WTC11 (cell line): Measurements from ENCODE around the gene AEBP2.

Experiments used
- ZNF396 ChIP-seq: fragments of 250-450 bp; sonication (Bioruptor Pico); IDR thresholded peaks from 2 replicates; pipeline ENCODE4 v1.8.0; 2021; ENCODE audit warnings: mild to moderate bottlenecking, moderate library complexity, borderline replicate concordance
- TF ChIP-seq, protein P1 (sequence below): sonication (generic); formaldehyde crosslinking; IDR thresholded peaks from 2 replicates; pipeline ENCODE4 v1.8.0; 2022; ENCODE audit warnings: mild to moderate bottlenecking, missing genetic modification reagents

DNA sequence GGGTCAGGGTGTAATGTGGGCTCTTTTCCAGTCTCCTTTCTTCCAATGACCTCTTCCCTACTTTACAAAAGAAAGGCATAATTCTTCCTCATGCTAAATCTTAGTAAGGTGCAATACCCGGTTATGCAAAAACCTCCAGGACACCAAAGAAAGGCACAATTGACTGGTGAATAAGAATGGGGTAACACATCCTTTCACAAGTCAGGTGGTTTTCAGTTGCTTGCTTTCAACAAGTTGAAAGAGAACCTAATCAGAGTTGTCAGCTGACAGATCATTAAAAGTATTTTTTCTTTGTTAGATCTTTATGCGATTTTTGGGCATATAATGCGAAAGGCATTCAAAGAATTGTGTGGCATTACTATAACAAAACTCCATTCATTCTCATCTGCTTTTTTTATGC lies 1.3 kb upstream of the AEBP2 start:
- TF ChIP-seq, protein P1, sequence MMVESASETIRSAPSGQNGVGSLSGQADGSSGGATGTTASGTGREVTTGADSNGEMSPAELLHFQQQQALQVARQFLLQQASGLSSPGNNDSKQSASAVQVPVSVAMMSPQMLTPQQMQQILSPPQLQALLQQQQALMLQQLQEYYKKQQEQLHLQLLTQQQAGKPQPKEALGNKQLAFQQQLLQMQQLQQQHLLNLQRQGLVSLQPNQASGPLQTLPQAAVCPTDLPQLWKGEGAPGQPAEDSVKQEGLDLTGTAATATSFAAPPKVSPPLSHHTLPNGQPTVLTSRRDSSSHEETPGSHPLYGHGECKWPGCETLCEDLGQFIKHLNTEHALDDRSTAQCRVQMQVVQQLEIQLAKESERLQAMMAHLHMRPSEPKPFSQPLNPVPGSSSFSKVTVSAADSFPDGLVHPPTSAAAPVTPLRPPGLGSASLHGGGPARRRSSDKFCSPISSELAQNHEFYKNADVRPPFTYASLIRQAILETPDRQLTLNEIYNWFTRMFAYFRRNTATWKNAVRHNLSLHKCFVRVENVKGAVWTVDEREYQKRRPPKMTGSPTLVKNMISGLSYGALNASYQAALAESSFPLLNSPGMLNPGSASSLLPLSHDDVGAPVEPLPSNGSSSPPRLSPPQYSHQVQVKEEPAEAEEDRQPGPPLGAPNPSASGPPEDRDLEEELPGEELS = no peak
- no peak for TF ChIP-seq ZNF396
